Parathyroid adenoma (tissue), 2 donors: ENCODE data around the gene KCNQ1.

Experiments used
- H2AFZ ChIP-seq: fragments of 300-600 bp; sonication (generic); one replicate; pipeline ENCODE4 v1.7.0; 2017; ENCODE audit warnings: antibody characterized with exemption, mild to moderate bottlenecking
- H3K27ac ChIP-seq: fragments of 300-600 bp; sonication (generic); one replicate; pipeline ENCODE4 v1.7.0; 2017
- H3K27me3 ChIP-seq: fragments of 300-600 bp; sonication (generic); one replicate; pipeline ENCODE4 v1.7.0; 2017; ENCODE audit warnings: low read length; ENCODE audit not compliant: control insufficient read depth, insufficient read depth
- H3K36me3 ChIP-seq: fragments of 300-600 bp; sonication (generic); one replicate; pipeline ENCODE4 v1.7.0; 2017; ENCODE audit warnings: low read length; ENCODE audit not compliant: control insufficient read depth, insufficient read depth
- H3K4me1 ChIP-seq: fragments of 300-600 bp; sonication (generic); one replicate; pipeline ENCODE4 v1.7.0; 2017; ENCODE audit warnings: control low read depth
- H3K4me2 ChIP-seq: fragments of 300-600 bp; sonication (generic); one replicate; pipeline ENCODE4 v1.7.0; 2017; ENCODE audit warnings: low read length
- H3K4me3 ChIP-seq: fragments of 300-600 bp; sonication (generic); one replicate; pipeline ENCODE4 v1.7.0; 2017; ENCODE audit warnings: low read depth, low read length
- H3K79me2 ChIP-seq: fragments of 300-600 bp; sonication (generic); one replicate; pipeline ENCODE4 v1.7.0; 2017; ENCODE audit warnings: control low read depth
- H3K9ac ChIP-seq: fragments of 300-600 bp; sonication (generic); one replicate; pipeline ENCODE4 v1.7.0; 2017; ENCODE audit warnings: mild to moderate bottlenecking
- H3K9me3 ChIP-seq: fragments of 300-600 bp; sonication (generic); one replicate; pipeline ENCODE4 v1.7.0; 2017; ENCODE audit warnings: low read length; ENCODE audit not compliant: control insufficient read depth
- CTCF ChIP-seq: fragments of 300-600 bp; sonication (generic); IDR thresholded peaks from one replicate; pipeline ENCODE4 v1.7.0; 2017; ENCODE audit warnings: antibody characterized with exemption, mild to moderate bottlenecking
- donor health status: primary hyperparathyroidism.

The KCNQ1 gene

DNA sequence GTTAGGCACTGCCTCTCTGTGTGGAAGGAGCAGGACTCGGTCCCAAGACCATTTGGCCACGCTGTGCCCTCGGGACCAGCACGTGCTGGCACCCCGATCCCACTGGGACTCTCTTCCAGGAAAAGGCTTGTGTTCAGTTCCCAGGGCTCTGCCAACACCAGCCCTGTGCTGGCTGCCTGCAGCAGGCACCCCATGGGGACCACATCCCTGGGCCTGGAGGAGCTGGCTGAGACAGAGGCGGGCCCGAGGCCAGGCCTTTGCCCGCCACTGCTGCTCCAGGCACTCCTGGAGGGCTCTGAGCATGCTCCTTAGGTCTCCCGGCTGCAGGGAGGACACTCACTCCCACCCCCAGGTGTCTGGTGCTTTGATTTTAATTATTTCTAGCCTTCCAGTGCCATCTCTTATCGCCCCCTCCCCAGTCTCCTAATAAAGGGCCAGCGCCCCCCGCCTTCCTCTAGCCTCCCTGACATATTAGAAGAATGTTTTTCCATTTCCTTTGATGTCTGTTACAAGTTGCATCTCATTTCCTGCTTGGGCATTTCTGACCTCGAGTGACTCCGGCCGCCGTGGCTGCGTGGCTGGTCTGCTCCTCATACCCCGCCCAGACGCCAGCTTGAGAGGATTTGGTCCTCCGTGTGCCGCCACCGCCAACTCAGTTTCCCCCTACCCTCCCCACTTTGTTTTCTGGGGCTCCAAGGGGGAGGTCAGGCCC is 426.3 kb downstream of the KCNQ1 start:
- Histone ChIP-seq H3K4me1 (no peaks in the 10 kb centered on the region), H2AFZ (no peak overlapping the region), H3K27ac (no peak overlapping the region), H3K27me3 (no peaks in the 10 kb centered on the region), H3K4me2 (no peak overlapping the region), H3K9me3 (no peaks in the 10 kb centered on the region), H3K79me2 (no peaks in the 10 kb centered on the region), H3K9ac (no peak overlapping the region), H3K36me3 (no peaks in the 10 kb centered on the region), H3K4me3 (no peak overlapping the region)
- TF ChIP-seq CTCF = no peak

DNA sequence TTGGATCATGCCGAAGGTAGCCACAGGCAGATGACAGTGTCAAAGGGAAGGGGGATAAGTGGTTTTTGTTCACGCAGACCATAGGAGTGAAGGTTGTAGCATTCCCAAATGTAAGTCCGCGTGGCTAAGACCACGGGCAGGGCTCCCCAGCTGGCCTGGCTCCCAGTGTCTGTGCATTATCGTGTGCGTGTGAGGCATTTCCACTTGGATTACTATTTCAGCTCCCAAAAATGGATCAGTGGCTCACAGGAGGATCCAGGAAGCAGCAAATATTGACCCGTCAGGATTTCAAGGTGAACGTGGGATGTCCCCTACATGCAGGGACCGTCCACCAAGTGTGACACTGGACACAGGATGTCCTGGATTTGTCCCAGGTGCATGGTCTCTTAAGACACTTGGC is 430.2 kb downstream of the KCNQ1 start:
- H3K27me3 ChIP-seq = no peaks in the 10 kb centered on the region

GRCh38 chr11:2877474-2877873 is 432.7 kb downstream of the KCNQ1 start:
- no peak overlapping the region for H3K4me3 ChIP-seq
- H3K9ac ChIP-seq = no peak overlapping the region

More for the DNA sequence above, 430.2 kb downstream of the KCNQ1 start:
- no peak overlapping the region for H3K9ac ChIP-seq
- no peaks in the 10 kb centered on the region for H3K79me2 ChIP-seq
- no peaks in the 10 kb centered on the region for H3K4me1 ChIP-seq
- no peak overlapping the region for H3K4me2 ChIP-seq
- no peak overlapping the region for H3K4me3 ChIP-seq
- no peak overlapping the region for H3K27ac ChIP-seq
- no peak for TF ChIP-seq CTCF
- no peak overlapping the region for H2AFZ ChIP-seq
- no peaks in the 10 kb centered on the region for H3K36me3 ChIP-seq
- no peaks in the 10 kb centered on the region for H3K9me3 ChIP-seq

DNA sequence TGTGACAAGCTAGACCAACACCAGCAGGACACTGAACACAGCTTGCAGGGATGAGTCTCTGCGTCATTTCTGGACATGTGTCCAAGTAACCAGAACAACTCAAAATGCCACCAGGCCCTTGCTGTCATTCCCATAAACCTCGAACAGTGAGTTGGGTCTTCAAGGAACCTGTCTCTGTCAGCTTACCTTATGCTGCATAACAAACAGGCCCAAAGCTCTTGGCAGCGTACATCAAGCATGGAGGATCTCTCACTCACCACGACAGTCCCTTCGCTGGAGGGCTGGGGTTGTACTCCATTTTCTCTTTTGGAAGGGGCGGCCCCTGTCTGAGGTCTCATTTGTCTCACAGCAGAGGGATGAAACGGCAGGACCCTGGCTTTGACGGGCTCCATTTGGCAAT is 434.0 kb downstream of the KCNQ1 start:
- no peaks in the 10 kb centered on the region for H3K27me3 ChIP-seq

More at GRCh38 chr11:2877474-2877873, 432.7 kb downstream of the KCNQ1 start:
- Histone ChIP-seq H3K9me3 (no peaks in the 10 kb centered on the region), H3K27ac (no peak overlapping the region), H3K36me3 (no peaks in the 10 kb centered on the region), H2AFZ (no peak overlapping the region), H3K79me2 (no peaks in the 10 kb centered on the region), H3K27me3 (no peaks in the 10 kb centered on the region), H3K4me2 (no peak overlapping the region), H3K4me1 (no peaks in the 10 kb centered on the region)
- TF ChIP-seq CTCF = no peak

More for the DNA sequence above, 434.0 kb downstream of the KCNQ1 start:
- Histone ChIP-seq H3K4me3 (no peak overlapping the region), H3K79me2 (no peaks in the 10 kb centered on the region), H3K4me2 (no peak overlapping the region), H3K9ac (no peak overlapping the region), H3K9me3 (no peaks in the 10 kb centered on the region), H3K4me1 (no peaks in the 10 kb centered on the region), H2AFZ (no peak overlapping the region), H3K36me3 (no peaks in the 10 kb centered on the region), H3K27ac (no peak overlapping the region)
- TF ChIP-seq CTCF = no peak
